ENCODE results near the gene OR51L1.

OR51L1 gene

GRCh38 chr11:5046754-5047330 is 52.2 kb downstream of the OR51L1 start:
- DNase-seq (ENCODE audit: low read depth): no peak
